ENCODE results near the gene CYCS. TPM values are rescaled to one million over a fixed set of nuclear protein-coding genes. Genes with fewer than 3 reads are reported as not detected.

Gene CYCS
- total RNA-seq, 1 experiment from 2014 or later, result 120 TPM

DNA sequence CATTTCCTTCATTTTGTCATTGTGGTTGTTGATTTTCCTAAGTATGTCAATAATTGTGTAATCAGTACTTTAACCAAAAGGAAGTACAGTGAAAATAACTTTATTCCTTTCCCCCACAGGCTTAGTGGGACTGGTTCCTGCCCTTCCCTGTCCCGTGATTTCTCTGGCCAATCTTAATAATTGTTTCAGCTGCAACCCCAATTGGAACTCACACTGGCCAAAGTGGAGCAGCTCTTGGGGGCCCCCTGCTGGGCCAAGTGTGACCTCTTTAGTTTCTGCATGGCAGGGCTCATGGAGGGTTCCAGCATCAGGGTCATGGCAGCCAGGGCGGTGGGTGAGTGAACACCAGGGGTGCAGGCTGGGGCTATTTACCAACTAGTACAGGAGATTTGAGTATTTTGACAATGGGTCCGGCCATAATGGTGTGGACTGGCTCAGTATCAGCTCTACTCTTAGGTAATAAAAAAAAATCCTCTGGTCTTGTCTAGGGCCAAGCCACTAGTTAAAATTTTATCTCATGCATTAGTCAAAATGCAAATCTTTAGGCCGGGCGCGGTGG, 31.7 kb downstream of the CYCS start:
- no TSS peak for BruUV-seq (replicated peaks)
- POLR2A ChIA-PET (ENCODE audit: unreplicated experiment), result interaction anchor here (0.6 kb wide), 3 partner anchors 63 to 398 kb away, joined by 3 to 4 read pairs (median 4); no protein-coding TSS in a partner anchor
- peak; percentile 78 to 92 for DNase-seq
- TF ChIP-seq, protein P1, sequence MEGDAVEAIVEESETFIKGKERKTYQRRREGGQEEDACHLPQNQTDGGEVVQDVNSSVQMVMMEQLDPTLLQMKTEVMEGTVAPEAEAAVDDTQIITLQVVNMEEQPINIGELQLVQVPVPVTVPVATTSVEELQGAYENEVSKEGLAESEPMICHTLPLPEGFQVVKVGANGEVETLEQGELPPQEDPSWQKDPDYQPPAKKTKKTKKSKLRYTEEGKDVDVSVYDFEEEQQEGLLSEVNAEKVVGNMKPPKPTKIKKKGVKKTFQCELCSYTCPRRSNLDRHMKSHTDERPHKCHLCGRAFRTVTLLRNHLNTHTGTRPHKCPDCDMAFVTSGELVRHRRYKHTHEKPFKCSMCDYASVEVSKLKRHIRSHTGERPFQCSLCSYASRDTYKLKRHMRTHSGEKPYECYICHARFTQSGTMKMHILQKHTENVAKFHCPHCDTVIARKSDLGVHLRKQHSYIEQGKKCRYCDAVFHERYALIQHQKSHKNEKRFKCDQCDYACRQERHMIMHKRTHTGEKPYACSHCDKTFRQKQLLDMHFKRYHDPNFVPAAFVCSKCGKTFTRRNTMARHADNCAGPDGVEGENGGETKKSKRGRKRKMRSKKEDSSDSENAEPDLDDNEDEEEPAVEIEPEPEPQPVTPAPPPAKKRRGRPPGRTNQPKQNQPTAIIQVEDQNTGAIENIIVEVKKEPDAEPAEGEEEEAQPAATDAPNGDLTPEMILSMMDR (conservative IDR thresholded peaks at IDR 0.05), result peak; percentile 97
- TF ChIP-seq EZH2 (IDR thresholded peaks at IDR 0.05; ENCODE audit: low read depth), result no peak
- H3K27me3 ChIP-seq (ENCODE audit: insufficient read depth, low read depth), result no peaks in the 10 kb centered on the region
- intact Hi-C loops (cut with micrococcal nuclease; ENCODE audit: unreplicated experiment), result loop anchor here (1.0 to 10.0 kb wide), 9 partner anchors 23 to 619 kb away; partner anchors contain the start of genes GSDME and OSBPL3
- H3K4me3 ChIP-seq, result peak overlapping the region; percentile 40
- H3K36me3 ChIP-seq (ENCODE audit: low read depth), result no peaks in the 10 kb centered on the region
- H3K79me2 ChIP-seq (ENCODE audit: low read depth), result no peaks in the 10 kb centered on the region
- peaks cover 16% of the 10 kb centered on the region; the same call in 1 of the 2 replicates for H3K4me1 ChIP-seq (replicated peaks; ENCODE audit: insufficient read depth)
- H4K20me1 ChIP-seq (ENCODE audit: insufficient read depth), result no peaks in the 10 kb centered on the region
- H3K4me2 ChIP-seq, result peak overlapping the region; percentile 63
- peak overlapping the region; percentile 61 for H2AFZ ChIP-seq
- CTCF ChIA-PET, result interaction anchor here (0.5 to 4.1 kb wide), 17 partner anchors 22 to 623 kb away, joined by 3 to 55 read pairs (median 3); partner anchors contain the start of genes CYCS and OSBPL3
- H3K9me3 ChIP-seq (ENCODE audit: insufficient read depth, low read depth), result no peaks in the 10 kb centered on the region
- H3K9me2 ChIP-seq (ENCODE audit: insufficient read depth), result no peaks in the 10 kb centered on the region
- no peaks in the 10 kb centered on the region; the same call in none of the 2 replicates for H3F3A ChIP-seq (ENCODE audit: insufficient read depth, low read depth)
- no peak overlapping the region for H3K27ac ChIP-seq

DNA sequence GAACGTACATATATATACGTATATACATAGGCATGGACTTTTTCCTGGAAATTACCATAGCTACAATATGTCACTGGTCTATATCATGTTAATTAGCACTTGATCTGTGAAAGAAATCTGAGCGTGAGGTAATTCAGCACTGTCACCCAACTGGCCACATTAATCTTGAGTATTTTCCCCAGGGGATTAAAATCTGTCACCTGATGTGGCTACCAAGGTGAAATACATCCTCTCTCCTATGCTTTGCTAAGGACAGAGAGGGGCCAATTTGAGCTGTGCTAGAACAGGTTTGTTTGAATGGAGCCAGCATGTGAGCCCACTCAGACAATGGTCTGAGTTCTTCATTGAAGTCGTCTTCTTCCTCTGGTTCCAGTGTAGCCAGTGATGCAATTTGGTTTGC, 33.3 kb downstream of the CYCS start:
- no peak overlapping the region for H3K27ac ChIP-seq
- POLR2A ChIA-PET (ENCODE audit: unreplicated experiment), result no interaction called here

DNA sequence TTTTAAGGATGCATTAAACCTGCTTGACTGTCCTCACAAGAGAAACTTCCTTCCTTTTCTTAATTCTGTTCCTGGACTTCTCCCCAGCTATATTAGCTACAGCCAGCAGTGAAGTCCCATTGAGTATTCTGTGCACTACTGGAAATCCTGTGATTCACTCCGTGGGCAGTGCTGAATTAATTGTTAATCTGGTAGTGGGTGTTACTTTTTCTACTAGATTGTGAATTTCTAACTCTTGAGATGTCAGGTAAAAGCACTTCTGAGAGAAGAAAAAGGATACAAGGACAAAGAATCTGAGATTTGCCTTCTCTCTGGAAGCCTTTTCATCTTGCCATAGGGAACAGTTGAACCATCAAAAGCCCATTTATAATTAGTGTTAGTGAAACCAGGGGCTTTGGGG, 33.9 kb downstream of the CYCS start:
- Histone ChIP-seq H3K4me3 (no peak overlapping the region), H3F3A (ENCODE audit: insufficient read depth, low read depth) (no peaks in the 10 kb centered on the region; the same call in none of the 2 replicates), H3K27me3 (ENCODE audit: insufficient read depth, low read depth) (no peaks in the 10 kb centered on the region), H3K79me2 (ENCODE audit: low read depth) (no peaks in the 10 kb centered on the region), H3K4me1 (replicated peaks; ENCODE audit: insufficient read depth) (peaks cover 10% of the 10 kb centered on the region; the same call in 1 of the 2 replicates), H3K36me3 (ENCODE audit: low read depth) (no peaks in the 10 kb centered on the region), H2AFZ (no peak overlapping the region), H4K20me1 (ENCODE audit: insufficient read depth) (no peaks in the 10 kb centered on the region), H3K27ac (no peak overlapping the region), H3K9me2 (ENCODE audit: insufficient read depth) (no peaks in the 10 kb centered on the region), H3K4me2 (no peak overlapping the region), H3K9me3 (ENCODE audit: insufficient read depth, low read depth) (no peaks in the 10 kb centered on the region)
- intact Hi-C loops (cut with micrococcal nuclease; ENCODE audit: unreplicated experiment), result loop anchor here (10.0 kb wide), 2 partner anchors 386 to 616 kb away; no protein-coding TSS in a partner anchor
- TF ChIP-seq EZH2 (IDR thresholded peaks at IDR 0.05; ENCODE audit: low read depth), result no peak
- TF ChIP-seq, protein P1 (conservative IDR thresholded peaks at IDR 0.05), result no peak
- POLR2A ChIA-PET (ENCODE audit: unreplicated experiment), result interaction anchor here (0.6 kb wide), 1 partner anchor 21 kb away, joined by 6 read pairs; no protein-coding TSS in a partner anchor
- CTCF ChIA-PET, result interaction anchor here (0.5 to 1.0 kb wide), 2 partner anchors 271 to 279 kb away, joined by 3 to 4 read pairs; no protein-coding TSS in a partner anchor
- no TSS peak for BruUV-seq (replicated peaks)
- no peak for DNase-seq

More for the DNA sequence above, 33.3 kb downstream of the CYCS start:
- Histone ChIP-seq H3K79me2 (ENCODE audit: low read depth) (no peaks in the 10 kb centered on the region), H3K36me3 (ENCODE audit: low read depth) (no peaks in the 10 kb centered on the region), H3K9me3 (ENCODE audit: insufficient read depth, low read depth) (no peaks in the 10 kb centered on the region), H2AFZ (no peak overlapping the region), H3K27me3 (ENCODE audit: insufficient read depth, low read depth) (no peaks in the 10 kb centered on the region), H3K4me1 (replicated peaks; ENCODE audit: insufficient read depth) (peaks cover 10% of the 10 kb centered on the region; the same call in 1 of the 2 replicates), H4K20me1 (ENCODE audit: insufficient read depth) (no peaks in the 10 kb centered on the region), H3K4me3 (no peak overlapping the region), H3F3A (ENCODE audit: insufficient read depth, low read depth) (no peaks in the 10 kb centered on the region; the same call in none of the 2 replicates), H3K4me2 (no peak overlapping the region), H3K9me2 (ENCODE audit: insufficient read depth) (no peaks in the 10 kb centered on the region)
- BruUV-seq (replicated peaks), result no TSS peak
- CTCF ChIA-PET, result interaction anchor here (2.9 to 4.1 kb wide), 2 partner anchors 271 to 279 kb away, joined by 15 to 55 read pairs; no protein-coding TSS in a partner anchor
- intact Hi-C loops (cut with micrococcal nuclease; ENCODE audit: unreplicated experiment), result loop anchor here (2.0 to 10.0 kb wide), 3 partner anchors 335 to 617 kb away; partner anchors contain the start of gene GSDME
- no peak for DNase-seq
- no peak for TF ChIP-seq EZH2 (IDR thresholded peaks at IDR 0.05; ENCODE audit: low read depth)
- TF ChIP-seq, protein P1 (conservative IDR thresholded peaks at IDR 0.05), result no peak

Measured in PC-9 (cell line).